DMS53 (cell line): Measurements from ENCODE around the gene PAPOLB.
"Not testable (repeated sequence)": the region's sequence is repeated elsewhere in the genome, so short reads cannot be mapped to it uniquely, and the experiment has no call there.

Experiments used
- DNase-seq: peaks from one replicate; lab custom pipeline; 2025; lab: John Stamatoyannopoulos, UW

Gene PAPOLB

DNA sequence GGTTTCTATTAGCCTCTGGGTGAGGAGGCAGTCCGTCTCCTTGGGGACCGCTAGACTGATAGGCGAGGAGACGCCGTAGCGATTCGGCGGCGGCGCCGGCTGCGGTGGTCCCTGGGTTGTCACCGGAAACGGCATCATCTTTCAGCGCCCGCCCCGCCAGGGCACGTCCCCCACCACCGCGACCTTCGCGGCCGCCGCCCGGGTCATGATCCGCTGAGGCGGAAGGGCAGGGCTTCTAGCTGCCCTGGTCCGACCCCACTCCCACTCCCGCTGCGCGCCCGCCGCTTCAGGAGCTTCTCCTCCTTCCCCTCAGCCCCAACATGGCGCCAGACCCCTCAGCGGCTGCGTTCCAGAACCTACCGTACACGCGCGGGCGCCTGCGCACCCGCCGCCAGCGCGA lies at the start of gene PAPOLB:
TSS of gene PAPOLB (minus strand) at position 358 of the 400 bp plus-strand sequence. CDS start at position 138, 220 bp downstream.
- no peak for DNase-seq

DNA sequence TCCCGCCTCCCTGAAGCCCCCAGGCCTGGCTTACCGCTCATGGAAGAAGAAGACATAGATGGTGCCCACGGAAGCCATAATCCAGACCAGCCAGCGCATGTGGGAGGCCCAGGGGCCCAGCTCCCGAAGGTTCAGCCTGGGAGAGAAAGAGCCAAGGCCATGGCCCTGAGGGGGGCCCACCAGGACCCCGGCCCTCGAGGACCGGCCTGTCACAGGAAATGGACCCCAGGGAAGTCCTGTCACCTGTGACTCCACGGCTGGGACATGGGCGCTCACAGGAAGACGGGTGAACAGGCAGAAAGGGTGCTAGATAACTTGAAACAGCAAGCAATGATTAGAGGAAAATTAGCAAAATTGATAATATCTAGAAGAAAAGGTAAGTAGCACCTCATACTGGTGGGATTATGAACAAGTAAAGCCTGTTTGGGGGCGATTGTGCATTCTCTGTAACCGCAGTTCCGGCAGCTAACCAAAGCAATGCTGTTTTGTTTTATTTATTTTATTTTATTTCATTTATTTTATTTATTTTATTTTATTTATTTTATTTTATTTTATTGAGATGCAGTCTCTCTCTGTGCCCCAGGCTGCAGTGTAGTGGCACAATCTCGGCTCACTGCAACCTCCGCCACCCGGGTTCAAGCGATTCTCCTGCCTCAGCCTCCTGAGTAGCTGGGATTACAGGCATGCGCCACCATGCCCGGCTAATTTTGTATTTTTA lies 49.4 kb upstream of the PAPOLB start:
- no peak for DNase-seq

GRCh38 chr7:4906682-4907081 lies 44.9 kb upstream of the PAPOLB start:
- DNase-seq, result peak; percentile 34

DNA sequence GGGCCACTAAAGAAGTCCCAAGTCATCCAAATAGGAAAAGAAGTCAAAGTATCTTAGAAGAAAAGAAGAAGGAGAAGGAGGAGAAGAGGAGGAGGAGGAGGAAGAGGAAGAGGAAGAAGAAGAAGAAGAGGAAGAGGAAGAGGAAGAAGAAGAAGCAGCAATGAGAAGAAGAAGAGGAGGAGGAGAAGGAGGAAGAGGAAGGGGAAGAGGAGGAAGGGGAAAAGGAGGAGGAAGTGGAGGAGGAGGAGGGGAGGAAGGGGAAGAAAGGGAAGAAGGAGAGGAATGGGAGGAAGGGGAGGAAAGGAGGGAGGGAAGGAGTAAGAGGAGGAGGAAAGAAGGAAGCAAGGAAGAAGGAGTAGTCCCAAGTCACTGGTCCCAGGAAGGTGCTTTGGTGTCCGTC lies 43.3 kb upstream of the PAPOLB start:
- no peak for DNase-seq

GRCh38 chr7:4904346-4904745 lies 42.5 kb upstream of the PAPOLB start:
- no peak for DNase-seq

DNA sequence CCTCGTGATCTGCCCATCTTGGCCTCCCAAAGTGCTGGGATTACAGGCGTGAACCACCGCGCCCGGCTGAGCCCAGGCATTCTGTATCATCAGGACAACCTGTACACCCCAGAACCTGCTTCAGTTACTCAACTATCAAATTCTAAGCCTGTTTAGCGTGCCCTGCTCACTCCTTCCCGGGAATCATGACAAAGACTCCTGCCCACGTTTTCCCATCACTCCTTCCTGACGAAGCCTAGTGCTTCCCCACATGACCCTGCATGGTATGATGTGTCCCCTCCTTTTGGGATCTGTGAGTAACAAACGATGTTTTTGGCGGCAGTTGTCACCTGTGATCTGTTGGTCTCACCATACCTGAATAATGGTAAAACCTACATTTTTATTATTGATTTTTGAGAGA lies 33.9 kb upstream of the PAPOLB start:
- DNase-seq, result no peak

DNA sequence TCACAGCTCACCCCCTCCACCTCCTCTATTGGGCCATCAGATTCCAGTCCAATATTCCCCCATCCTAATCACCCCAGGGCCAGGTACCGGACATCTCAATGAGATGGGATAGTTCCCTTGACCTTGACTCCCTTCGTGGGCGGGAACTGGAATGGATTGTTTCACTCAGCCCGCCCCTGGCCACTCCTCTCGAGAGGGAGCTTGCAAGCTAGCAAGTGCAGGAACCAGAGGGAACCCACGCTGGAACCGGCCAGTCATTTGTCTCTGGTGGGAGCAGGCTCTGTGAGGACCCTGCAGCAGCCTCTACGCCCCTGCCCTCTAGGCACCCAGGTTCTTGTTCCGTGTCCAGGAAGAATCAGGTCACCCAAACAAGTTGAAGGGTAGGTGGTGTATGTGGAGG lies 32.7 kb upstream of the PAPOLB start:
- no peak for DNase-seq

- no peak for DNase-seq
These were observed 32.2 kb upstream of the PAPOLB start for GRCh38 chr7:4893929-4894475.

DNA sequence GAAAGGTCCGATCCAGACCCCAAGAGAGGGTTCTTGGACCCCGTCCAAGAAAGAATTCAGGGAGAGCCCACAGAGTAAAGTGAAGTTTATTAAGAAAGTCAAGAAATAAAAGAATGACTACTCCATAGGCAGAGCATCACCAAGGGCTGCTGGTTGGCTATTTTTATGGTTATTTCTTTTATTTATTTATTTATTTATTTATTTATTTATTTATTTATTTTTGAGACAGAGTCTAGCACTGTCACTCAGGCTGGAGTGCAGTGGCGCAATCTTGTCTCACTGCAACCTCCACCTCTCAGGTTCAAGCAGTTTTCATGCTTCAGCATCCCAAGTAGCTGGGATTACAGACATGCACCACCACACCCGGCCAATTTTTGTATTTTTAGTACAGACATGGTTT lies 31.4 kb upstream of the PAPOLB start:
- DNase-seq, result not testable (repeated sequence)

GRCh38 chr7:4891522-4891921 lies 29.7 kb upstream of the PAPOLB start:
- DNase-seq, result not testable (repeated sequence)

DNA sequence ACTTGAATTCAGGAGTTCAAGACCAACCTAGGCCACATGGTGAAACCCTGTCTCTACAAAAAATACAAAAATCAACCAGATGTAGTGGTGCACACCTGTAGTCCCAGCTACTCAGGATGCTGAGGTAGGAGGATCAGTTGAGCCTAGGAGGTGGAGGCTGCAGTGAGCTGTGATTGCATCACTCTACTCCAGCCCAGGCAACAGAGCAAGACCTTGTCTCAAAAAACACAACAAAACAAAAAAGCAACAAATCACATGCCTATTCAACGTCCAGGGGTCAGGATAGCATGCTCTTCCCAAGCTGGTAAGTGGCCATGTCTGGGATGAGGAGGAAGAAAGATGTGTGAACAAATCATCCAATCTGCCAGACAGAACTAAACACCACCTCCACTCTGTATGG lies 27.9 kb upstream of the PAPOLB start:
- DNase-seq, result no peak

- DNase-seq, result peak; percentile 93
These were observed 26.3 kb upstream of the PAPOLB start for GRCh38 chr7:4888161-4888560.

DNA sequence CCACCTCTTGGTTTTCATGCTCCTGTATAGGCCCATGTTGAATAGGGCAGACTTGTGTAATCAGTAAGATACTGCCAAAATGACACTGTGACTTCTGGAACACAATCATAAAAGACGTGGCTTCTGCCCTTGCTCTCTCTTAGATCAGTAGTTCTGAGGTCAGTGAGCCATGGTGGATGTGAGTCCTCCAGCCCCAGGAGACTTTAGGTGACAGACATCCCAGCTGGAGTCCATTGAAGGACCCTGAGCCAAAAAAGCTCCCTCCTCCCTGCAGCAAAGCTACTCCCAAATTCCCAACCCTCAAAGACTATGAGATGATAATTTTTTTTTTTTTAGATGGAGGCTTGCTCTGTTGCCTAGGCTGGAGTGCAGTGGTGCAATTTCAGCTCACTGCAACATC lies 24.8 kb upstream of the PAPOLB start:
- DNase-seq, result no peak

- DNase-seq, result no peak
These were observed 23.5 kb upstream of the PAPOLB start for GRCh38 chr7:4885317-4885807.

DNA sequence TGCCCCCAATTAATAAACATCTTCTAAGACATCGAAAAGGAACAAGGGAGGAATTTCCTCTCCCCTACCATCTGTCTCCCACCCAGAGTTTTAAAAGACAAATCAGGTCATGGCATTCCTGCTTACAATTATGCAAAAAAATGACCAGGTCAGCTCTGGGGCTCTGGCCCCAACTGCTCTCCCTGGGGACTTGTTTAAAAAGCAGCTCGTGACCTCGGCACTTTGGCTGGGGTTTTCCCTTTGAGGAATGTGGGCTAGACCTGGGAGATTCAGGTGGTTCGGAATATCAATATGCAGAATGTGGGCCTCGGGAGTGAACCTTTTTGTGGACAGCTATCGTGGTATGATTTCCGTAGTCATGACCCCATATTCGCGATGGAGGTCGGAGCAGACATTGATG lies 22.3 kb upstream of the PAPOLB start:
- DNase-seq, result peak; percentile 25

GRCh38 chr7:4883372-4884144 lies 21.7 kb upstream of the PAPOLB start, which contains the start of gene RADIL:
RADIL (minus strand) TSS chr7:4883716; CDS start chr7:4878139, 5,577 bp downstream.
- DNase-seq, result peak; percentile 95

DNA sequence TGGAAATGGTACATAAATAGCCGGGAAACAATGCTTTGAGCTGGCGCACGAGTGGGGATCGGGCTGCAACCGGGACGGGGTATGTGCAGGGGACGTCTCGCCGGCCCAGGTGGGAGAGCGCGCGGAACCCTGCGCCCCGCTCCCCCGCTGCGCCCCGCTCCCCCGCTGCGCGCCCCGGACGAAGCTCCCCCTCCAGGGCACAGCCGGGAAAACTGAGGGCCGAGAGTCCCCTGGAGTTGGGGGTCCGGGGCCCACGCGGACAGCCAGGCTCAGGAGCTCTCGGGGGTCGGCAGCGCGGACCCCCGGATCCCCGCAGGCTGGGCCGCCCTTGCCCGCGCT lies 21.2 kb upstream of the PAPOLB start:
- no peak for DNase-seq

DNA sequence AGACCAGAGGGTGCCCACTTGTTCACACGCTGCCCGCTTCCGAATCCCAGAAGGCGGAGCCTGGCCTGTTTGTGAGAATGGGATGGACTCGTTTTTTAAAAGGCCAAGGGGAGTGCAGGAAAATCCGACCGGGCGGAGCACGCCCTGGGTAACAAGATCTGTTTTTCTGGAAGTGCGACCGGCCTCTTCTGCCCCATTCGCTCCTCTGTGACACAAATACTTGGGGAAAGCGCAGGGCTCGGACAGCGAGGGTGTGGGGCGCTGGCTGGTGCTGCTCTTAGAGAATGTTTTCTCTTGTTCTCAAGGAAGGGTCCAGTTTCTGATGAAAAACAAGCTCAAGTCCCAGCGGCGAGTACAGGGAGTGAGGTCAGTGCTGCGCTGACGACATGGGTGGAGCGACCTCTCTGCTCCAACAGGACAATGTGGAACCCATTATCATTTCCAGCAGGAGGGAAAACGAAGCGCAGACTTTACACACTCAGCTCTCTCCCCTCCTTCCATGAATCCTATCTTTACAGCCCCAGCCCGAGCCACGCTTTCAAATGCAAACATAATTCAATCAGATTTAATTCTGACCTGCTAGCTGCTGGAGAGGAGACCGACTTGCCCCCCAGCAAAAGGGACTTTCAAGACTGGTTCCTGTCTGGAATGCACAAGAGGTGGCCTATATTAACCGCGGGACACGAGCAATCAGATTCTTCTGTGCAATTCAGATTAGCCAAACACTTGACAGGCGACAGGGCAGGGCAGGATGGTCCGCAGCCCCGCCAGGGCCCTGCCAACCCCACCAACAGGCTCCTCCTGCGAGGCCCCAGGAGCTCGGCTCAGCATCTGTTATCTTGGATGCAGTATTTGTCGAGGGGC lies 20.6 kb upstream of the PAPOLB start:
- peak; percentile 56 for DNase-seq

- DNase-seq, result peak; percentile 62
These were observed 18.4 kb upstream of the PAPOLB start for GRCh38 chr7:4880218-4880617.

- DNase-seq, result peak; percentile 26
These were observed 17.7 kb upstream of the PAPOLB start for GRCh38 chr7:4879396-4880081.
